ENCODE results near the gene INPP5F. TPM values are rescaled to one million over a fixed set of nuclear protein-coding genes. Genes with fewer than 3 reads are reported as not detected.

Gene INPP5F
- total RNA-seq, 1 experiment from 2014 or later, result 26.4 TPM

GRCh38 chr10:119852277-119852676 lies 126.4 kb downstream of the INPP5F start:
- H3K36me3 ChIP-seq (ENCODE audit: control insufficient read depth, insufficient read depth, low read length), result peaks cover 1% of the 10 kb centered on the region; the same call in 1 of the 2 replicates
- CTCF ChIA-PET, result no interaction called here
- H3K4me3 ChIP-seq (ENCODE audit: low read depth, low read length), result no peak overlapping the region
- Mint-ChIP-seq H3K4me3 (ENCODE audit: unreplicated experiment) (no peak overlapping the region), H3K4me1 (ENCODE audit: low read depth, unreplicated experiment) (peaks cover under 1% of the 10 kb centered on the region), H3K9me3 (ENCODE audit: unreplicated experiment) (no peaks in the 10 kb centered on the region), H3K27ac (ENCODE audit: unreplicated experiment) (no peak overlapping the region), H3K36me3 (ENCODE audit: insufficient read depth, unreplicated experiment) (peaks cover 78% of the 10 kb centered on the region), H3K27me3 (ENCODE audit: insufficient read depth, unreplicated experiment) (no peaks in the 10 kb centered on the region)
- no TSS peak for BruUV-seq (replicated peaks)
- intact Hi-C loops (cut with micrococcal nuclease; ENCODE audit: unreplicated experiment), result no loop called here
- POLR2A ChIA-PET, result no interaction called here
- no peaks in the 10 kb centered on the region for H3K27me3 ChIP-seq (replicated peaks; ENCODE audit: control insufficient read depth, insufficient read depth, low read length)
- TF ChIP-seq, protein P1, sequence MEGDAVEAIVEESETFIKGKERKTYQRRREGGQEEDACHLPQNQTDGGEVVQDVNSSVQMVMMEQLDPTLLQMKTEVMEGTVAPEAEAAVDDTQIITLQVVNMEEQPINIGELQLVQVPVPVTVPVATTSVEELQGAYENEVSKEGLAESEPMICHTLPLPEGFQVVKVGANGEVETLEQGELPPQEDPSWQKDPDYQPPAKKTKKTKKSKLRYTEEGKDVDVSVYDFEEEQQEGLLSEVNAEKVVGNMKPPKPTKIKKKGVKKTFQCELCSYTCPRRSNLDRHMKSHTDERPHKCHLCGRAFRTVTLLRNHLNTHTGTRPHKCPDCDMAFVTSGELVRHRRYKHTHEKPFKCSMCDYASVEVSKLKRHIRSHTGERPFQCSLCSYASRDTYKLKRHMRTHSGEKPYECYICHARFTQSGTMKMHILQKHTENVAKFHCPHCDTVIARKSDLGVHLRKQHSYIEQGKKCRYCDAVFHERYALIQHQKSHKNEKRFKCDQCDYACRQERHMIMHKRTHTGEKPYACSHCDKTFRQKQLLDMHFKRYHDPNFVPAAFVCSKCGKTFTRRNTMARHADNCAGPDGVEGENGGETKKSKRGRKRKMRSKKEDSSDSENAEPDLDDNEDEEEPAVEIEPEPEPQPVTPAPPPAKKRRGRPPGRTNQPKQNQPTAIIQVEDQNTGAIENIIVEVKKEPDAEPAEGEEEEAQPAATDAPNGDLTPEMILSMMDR (IDR thresholded peaks at IDR 0.05; ENCODE audit: insufficient read depth in 1 of 2, low read depth in 1 of 2, low read length in 1 of 2, severe bottlenecking in 1 of 2, unreplicated experiment in 1 of 2), result no peak
- DNase-seq, result no peak
- no peaks in the 10 kb centered on the region for H3K9me3 ChIP-seq
- H3K4me1 ChIP-seq, result peaks cover 22% of the 10 kb centered on the region

DNA sequence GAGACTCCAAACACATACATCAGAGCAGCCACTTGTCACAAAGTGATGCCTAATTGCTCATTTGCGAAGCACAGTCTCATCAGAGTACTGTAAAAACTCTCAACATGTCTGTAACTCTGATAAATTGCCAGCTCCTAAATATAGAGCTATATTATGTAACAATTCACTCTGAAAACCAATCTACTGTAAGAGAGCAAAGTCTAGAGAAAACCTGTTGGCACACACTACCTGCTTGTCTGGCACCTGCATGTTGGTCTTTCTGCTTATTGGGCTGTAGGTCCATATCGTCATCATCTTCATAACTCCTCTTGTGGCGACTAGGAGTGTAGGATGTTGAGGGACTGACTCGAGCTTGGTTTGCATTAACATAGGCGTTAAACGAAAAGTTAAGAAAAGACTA lies 127.0 kb downstream of the INPP5F start:
- intact Hi-C loops (cut with micrococcal nuclease; ENCODE audit: unreplicated experiment), result no loop called here
- CTCF ChIA-PET, result no interaction called here
- Histone ChIP-seq H3K27me3 (replicated peaks; ENCODE audit: control insufficient read depth, insufficient read depth, low read length) (no peaks in the 10 kb centered on the region), H3K4me3 (ENCODE audit: low read depth, low read length) (no peak overlapping the region), H3K9me3 (no peaks in the 10 kb centered on the region), H3K36me3 (ENCODE audit: control insufficient read depth, insufficient read depth, low read length) (peaks cover 1% of the 10 kb centered on the region; the same call in 1 of the 2 replicates), H3K4me1 (peaks cover 23% of the 10 kb centered on the region)
- Mint-ChIP-seq H3K36me3 (ENCODE audit: insufficient read depth, unreplicated experiment) (peaks cover 76% of the 10 kb centered on the region), H3K4me1 (ENCODE audit: low read depth, unreplicated experiment) (no peaks in the 10 kb centered on the region), H3K9me3 (ENCODE audit: unreplicated experiment) (no peaks in the 10 kb centered on the region), H3K27ac (ENCODE audit: unreplicated experiment) (no peak overlapping the region), H3K4me3 (ENCODE audit: unreplicated experiment) (no peak overlapping the region), H3K27me3 (ENCODE audit: insufficient read depth, unreplicated experiment) (no peaks in the 10 kb centered on the region)
- BruUV-seq (replicated peaks), result no TSS peak
- no peak for DNase-seq
- TF ChIP-seq, protein P1 (IDR thresholded peaks at IDR 0.05; ENCODE audit: insufficient read depth in 1 of 2, low read depth in 1 of 2, low read length in 1 of 2, severe bottlenecking in 1 of 2, unreplicated experiment in 1 of 2), result no peak
- POLR2A ChIA-PET, result no interaction called here

GRCh38 chr10:119853574-119853973 lies 127.7 kb downstream of the INPP5F start:
- Mint-ChIP-seq H3K9me3 (ENCODE audit: unreplicated experiment) (no peaks in the 10 kb centered on the region), H3K27ac (ENCODE audit: unreplicated experiment) (no peak overlapping the region), H3K36me3 (ENCODE audit: insufficient read depth, unreplicated experiment) (peaks cover 71% of the 10 kb centered on the region), H3K27me3 (ENCODE audit: insufficient read depth, unreplicated experiment) (no peaks in the 10 kb centered on the region), H3K4me3 (ENCODE audit: unreplicated experiment) (no peak overlapping the region), H3K4me1 (ENCODE audit: low read depth, unreplicated experiment) (no peaks in the 10 kb centered on the region)
- intact Hi-C loops (cut with micrococcal nuclease; ENCODE audit: unreplicated experiment), result no loop called here
- Histone ChIP-seq H3K4me1 (peaks cover 31% of the 10 kb centered on the region), H3K9me3 (no peaks in the 10 kb centered on the region), H3K4me3 (ENCODE audit: low read depth, low read length) (no peak overlapping the region), H3K36me3 (ENCODE audit: control insufficient read depth, insufficient read depth, low read length) (peaks cover 1% of the 10 kb centered on the region; the same call in 1 of the 2 replicates), H3K27me3 (replicated peaks; ENCODE audit: control insufficient read depth, insufficient read depth, low read length) (no peaks in the 10 kb centered on the region)
- BruUV-seq (replicated peaks), result no TSS peak
- DNase-seq, result no peak
- TF ChIP-seq, protein P1 (IDR thresholded peaks at IDR 0.05; ENCODE audit: insufficient read depth in 1 of 2, low read depth in 1 of 2, low read length in 1 of 2, severe bottlenecking in 1 of 2, unreplicated experiment in 1 of 2), result no peak
- POLR2A ChIA-PET, result no interaction called here
- CTCF ChIA-PET, result no interaction called here
